ENCODE measurements around the gene LCN9.

Gene LCN9

DNA sequence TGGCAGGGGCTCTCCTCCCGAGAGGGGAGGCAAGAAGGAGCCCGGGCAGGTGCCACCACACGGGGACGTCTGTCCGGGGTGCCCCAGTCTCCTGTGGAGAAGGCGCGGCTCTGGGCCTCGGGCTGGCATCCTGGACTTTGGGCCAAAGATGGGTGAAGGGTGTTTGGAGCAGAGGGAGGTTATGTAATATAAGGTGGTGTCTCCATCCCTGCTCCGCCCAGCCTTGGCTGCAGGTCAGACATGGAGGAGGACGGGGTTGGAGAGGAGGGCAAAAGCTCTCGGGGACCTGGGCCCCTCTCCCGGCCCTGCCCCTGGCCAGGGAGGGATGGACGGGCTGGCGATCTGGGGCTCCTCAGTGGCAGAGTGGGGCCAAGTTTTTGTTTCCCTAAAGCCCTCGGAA is 37.4 kb downstream of the LCN9 start:
- DNase-seq (ENCODE audit: low read depth) = no peak
- no peak for TF ChIP-seq CTCF (conservative IDR thresholded peaks at IDR 0.05; ENCODE audit: control insufficient read depth, insufficient read depth, low read depth, low read length)
- H3K4me3 ChIP-seq (ENCODE audit: control insufficient read depth, low read depth, low read length) = no peak overlapping the region

- no peak for TF ChIP-seq CTCF (conservative IDR thresholded peaks at IDR 0.05; ENCODE audit: control insufficient read depth, insufficient read depth, low read depth, low read length)
- DNase-seq (ENCODE audit: low read depth) = no peak
- no peak overlapping the region for H3K4me3 ChIP-seq (ENCODE audit: control insufficient read depth, low read depth, low read length)
Observed at GRCh38 chr9:135701067-135701958, 38.2 kb downstream of the LCN9 start.

DNA sequence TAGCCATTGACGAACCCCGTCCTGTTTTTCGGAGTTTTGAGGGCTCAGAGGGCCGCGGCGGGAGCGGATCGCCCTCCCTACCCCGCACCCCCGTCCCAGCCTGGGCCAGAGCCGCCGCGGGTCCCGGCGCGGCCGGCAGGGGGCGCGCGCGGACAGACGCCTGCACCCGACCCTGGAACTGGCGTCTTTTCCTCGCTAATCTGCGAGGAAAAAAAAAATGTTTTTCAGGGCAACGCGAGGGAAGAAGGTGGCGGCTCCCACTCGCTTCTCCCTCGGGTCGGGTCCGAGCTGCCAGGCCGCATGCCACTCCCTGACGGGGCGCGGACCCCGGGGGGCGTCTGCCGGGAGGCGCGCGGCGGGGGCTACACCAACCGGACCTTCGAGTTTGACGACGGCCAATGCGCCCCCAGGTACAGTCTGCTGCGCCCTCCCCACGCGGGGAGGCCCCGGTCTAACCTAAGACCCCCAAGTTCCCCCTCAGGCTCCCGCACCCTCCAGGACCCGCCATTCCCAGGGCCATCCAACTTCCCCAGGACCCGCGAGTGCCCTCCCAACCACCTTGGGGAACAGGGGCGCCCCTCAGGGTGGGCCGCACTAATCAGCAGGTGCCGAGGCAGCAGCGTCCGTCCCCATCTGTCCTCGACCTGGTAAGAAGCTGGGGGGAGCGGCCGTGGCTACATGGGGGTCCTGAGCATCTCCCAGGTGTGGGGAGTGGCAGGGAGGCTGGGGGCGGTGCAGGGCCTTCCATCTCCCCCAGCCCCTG is 39.0 kb downstream of the LCN9 start, which contains the start of gene KCNT1:
KCNT1 (plus strand) TSS at position 227 of the 763 bp plus-strand sequence; CDS start at position 301, 74 bp downstream.
- H3K4me3 ChIP-seq (ENCODE audit: control insufficient read depth, low read depth, low read length) = no peak within 1 kb of the TSS
- peak; percentile 17 for DNase-seq (ENCODE audit: low read depth)
- TF ChIP-seq CTCF (conservative IDR thresholded peaks at IDR 0.05; ENCODE audit: control insufficient read depth, insufficient read depth, low read depth, low read length) = peak; percentile 17

GRCh38 chr9:135703726-135704125 is 40.6 kb downstream of the LCN9 start:
- no peak for DNase-seq (ENCODE audit: low read depth)
- TF ChIP-seq CTCF (conservative IDR thresholded peaks at IDR 0.05; ENCODE audit: control insufficient read depth, insufficient read depth, low read depth, low read length) = no peak

GRCh38 chr9:135704483-135704882 is 41.4 kb downstream of the LCN9 start:
- no peak overlapping the region for H3K4me3 ChIP-seq (ENCODE audit: control insufficient read depth, low read depth, low read length)
- DNase-seq (ENCODE audit: low read depth) = no peak
- no peak for TF ChIP-seq CTCF (conservative IDR thresholded peaks at IDR 0.05; ENCODE audit: control insufficient read depth, insufficient read depth, low read depth, low read length)

More at GRCh38 chr9:135703726-135704125, 40.6 kb downstream of the LCN9 start:
- no peak overlapping the region for H3K4me3 ChIP-seq (ENCODE audit: control insufficient read depth, low read depth, low read length)

DNA sequence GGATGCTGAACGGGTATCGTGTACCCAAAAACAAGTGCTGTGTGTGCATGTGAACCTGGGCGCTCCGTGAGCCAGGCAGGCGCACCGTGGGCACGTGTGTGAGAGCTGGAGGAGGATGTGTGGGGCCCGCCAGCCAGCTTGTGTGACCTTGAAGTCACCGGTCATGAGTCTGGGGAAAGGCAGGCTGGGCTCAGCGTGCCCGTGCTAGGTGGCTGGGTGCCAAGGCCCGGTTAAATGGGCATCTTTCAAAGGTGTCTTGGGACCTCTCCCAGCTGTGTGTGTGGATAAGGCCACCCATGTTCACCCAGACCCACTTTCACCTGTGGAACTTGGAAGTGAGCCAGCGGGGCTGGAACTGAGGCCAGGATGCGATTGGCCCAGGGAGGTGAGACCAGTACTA is 42.3 kb downstream of the LCN9 start:
- no peak overlapping the region for H3K4me3 ChIP-seq (ENCODE audit: control insufficient read depth, low read depth, low read length)
- no peak for TF ChIP-seq CTCF (conservative IDR thresholded peaks at IDR 0.05; ENCODE audit: control insufficient read depth, insufficient read depth, low read depth, low read length)
- no peak for DNase-seq (ENCODE audit: low read depth)

Measured in fibroblast of mammary gland (primary cell).